HCT116 (cell line): ENCODE data around the gene NMUR1. TPM values are rescaled to one million over a fixed set of nuclear protein-coding genes. Genes with fewer than 3 reads are reported as not detected.

Experiments used
- ATAC-seq: fragments of 200-7000 bp; cut with Tn5 transposase; 2 replicates; pipeline ENCODE4 v1.9.1; 2020; ENCODE audit warnings: mild to moderate bottlenecking, moderate library complexity
- BruUV-seq: library from RNA; stranded (reverse); fragments of 400-500 nt; replicated peaks from 2 replicates; lab custom pipeline; 2021; lab: Mats Ljungman, UMichigan
- CTCF ChIA-PET: fragments of 300-600 bp; sonication (Branson Sonifier 250); formaldehyde crosslinking; loops from one replicate; lab custom pipeline; 2021; ENCODE audit warnings: antibody characterized with exemption; lab: Charles Lee
- POLR2A ChIA-PET: fragments of 300-600, 350-600 bp; sonication (Branson Sonifier 250); formaldehyde crosslinking; loops from one replicate; lab custom pipeline; 2021; ENCODE audit warnings: antibody characterized with exemption; lab: Charles Lee
- RAD21 ChIA-PET, 2 experiments: fragments of 300-600 bp; sonication (Branson Sonifier 250); formaldehyde crosslinking; loops; one replicate each; lab custom pipeline; 2023; ENCODE audit warnings: low total read pairs in 2 of 2; ENCODE audit not compliant: uncharacterized antibody in 2 of 2, unreplicated experiment in 2 of 2, low non-redundant PET in 1 of 2; lab: Charles Lee
- DNase-seq: peaks from one replicate; pipeline ENCODE4 v3.0.0-alpha.2; 2010; ENCODE audit warnings: low read depth, low spot score
- H2AFZ ChIP-seq: fragments of 200-600 bp; shearing (Covaris generic), sonication (generic); 2 replicates; pipeline ENCODE4 v1.6.1; 2017; ENCODE audit warnings: low read depth, mixed run types, mixed read lengths, antibody characterized with exemption, low read length; ENCODE audit not compliant: poor library complexity, severe bottlenecking
- H3K27ac ChIP-seq: 2 replicates; pipeline ENCODE4 v1.5.1; 2012; ENCODE audit warnings: low read depth, low read length
- H3K27me3 ChIP-seq: fragments of 200-600 bp; sonication (generic); 2 replicates; pipeline ENCODE4 v1.6.1; 2016; ENCODE audit warnings: mixed run types, low read length, mixed read lengths; ENCODE audit not compliant: insufficient read depth
- H3K36me3 ChIP-seq, 2 experiments: fragments of 200-500 bp in 1 of 2; fragments of 200-600 bp in 1 of 2; sonication (Bioruptor generic) in 1 of 2; sonication (generic) in 1 of 2; 2 replicates each; pipeline versions ENCODE4 v1.5.1 to v1.6.1; 2014 to 2016; ENCODE audit warnings: low read length in 2 of 2, inconsistent platforms in 1 of 2, mixed read lengths in 1 of 2, mixed run types in 1 of 2; ENCODE audit not compliant: insufficient read depth in 2 of 2, control insufficient read depth in 1 of 2
- H3K4me1 ChIP-seq, 2 experiments: fragments of 200-600 bp in 1 of 2; sonication (generic) in 1 of 2; 2 replicates each; pipeline versions ENCODE4 v1.5.1 to v1.6.1; 2012 to 2017; ENCODE audit warnings: low read length in 2 of 2, inconsistent platforms in 1 of 2, mild to moderate bottlenecking in 1 of 2, mixed read lengths in 1 of 2, mixed run types in 1 of 2, moderate library complexity in 1 of 2; ENCODE audit not compliant: insufficient read depth in 2 of 2, control insufficient read depth in 1 of 2
- H3K4me2 ChIP-seq: fragments of 200-600 bp; sonication (generic); 2 replicates; pipeline ENCODE4 v1.6.1; 2017; ENCODE audit warnings: mixed run types, low read length, mixed read lengths
- H3K4me3 ChIP-seq, 2 experiments: fragments of 200-600 bp in 1 of 2; sonication (generic) in 1 of 2; replicated peaks in 1 of 2; 2 replicates each; pipeline ENCODE4 v1.5.1; 2011 to 2016; ENCODE audit warnings: low read length in 2 of 2, control low read depth in 1 of 2, low read depth in 1 of 2, mild to moderate bottlenecking in 1 of 2, mixed read lengths in 1 of 2, mixed run types in 1 of 2
- H3K79me2 ChIP-seq: fragments of 200-600 bp; sonication (generic); 2 replicates; pipeline ENCODE4 v1.6.1; 2017; ENCODE audit warnings: mild to moderate bottlenecking, mixed run types, low read length, moderate library complexity, mixed read lengths; ENCODE audit not compliant: insufficient read depth
- H3K9ac ChIP-seq: fragments of 200-600 bp; sonication (generic); 2 replicates; pipeline ENCODE4 v1.6.1; 2016; ENCODE audit warnings: low read length, mixed read lengths
- H3K9me2 ChIP-seq: fragments of 200-600 bp; sonication (generic), shearing (Covaris generic); 2 replicates; pipeline ENCODE4 v1.6.1; 2017; ENCODE audit warnings: mixed run types, mild to moderate bottlenecking, moderate library complexity; ENCODE audit not compliant: insufficient read depth
- H3K9me3 ChIP-seq, 2 experiments: fragments of 200-500 bp in 1 of 2; fragments of 200-600 bp in 1 of 2; sonication (Bioruptor generic) in 1 of 2; sonication (generic) in 1 of 2; 2 replicates each; pipeline ENCODE4 v1.6.1; 2014 to 2017; ENCODE audit warnings: low read length in 2 of 2, mixed read lengths in 2 of 2, inconsistent platforms in 1 of 2, low read depth in 1 of 2, mild to moderate bottlenecking in 1 of 2, mixed run types in 1 of 2, moderate library complexity in 1 of 2; ENCODE audit not compliant: control insufficient read depth in 1 of 2, insufficient read depth in 1 of 2
- H4K20me1 ChIP-seq: fragments of 200-600 bp; sonication (generic), shearing (Covaris generic); 2 replicates; pipeline ENCODE4 v1.6.1; 2017; ENCODE audit warnings: mixed run types, mild to moderate bottlenecking, moderate library complexity; ENCODE audit not compliant: insufficient read depth
- ATF3 ChIP-seq: IDR thresholded peaks from 2 replicates; pipeline ENCODE4 v1.6.1; 2012
- CBX3 ChIP-seq: IDR thresholded peaks from 2 replicates; pipeline ENCODE4 v1.6.1; 2012; ENCODE audit warnings: low read depth
- CEBPB ChIP-seq: IDR thresholded peaks from 2 replicates; pipeline ENCODE4 v1.6.1; 2012; ENCODE audit warnings: low read depth
- EGR1 ChIP-seq: IDR thresholded peaks from 2 replicates; pipeline ENCODE4 v1.6.1; 2012; ENCODE audit warnings: low read depth
- ELF1 ChIP-seq: IDR thresholded peaks from 2 replicates; pipeline ENCODE4 v1.6.1; 2012; ENCODE audit warnings: low read depth, borderline replicate concordance
- EZH2 ChIP-seq: fragments of 200-600 bp; sonication (generic); IDR thresholded peaks from 2 replicates; pipeline ENCODE4 v1.6.1; 2017; ENCODE audit warnings: antibody characterized with exemption, mixed run types
- FOSL1 ChIP-seq: IDR thresholded peaks from 2 replicates; pipeline ENCODE4 v1.6.1; 2012; ENCODE audit warnings: low read depth
- MAX ChIP-seq: IDR thresholded peaks from 2 replicates; pipeline ENCODE4 v1.6.1; 2012
- POLR2AphosphoS5 ChIP-seq: IDR thresholded peaks from 2 replicates; pipeline ENCODE4 v1.6.1; 2011; ENCODE audit warnings: mild to moderate bottlenecking, low read depth, low read length, moderate library complexity
- REST ChIP-seq: IDR thresholded peaks from 2 replicates; pipeline ENCODE4 v1.6.1; 2012; ENCODE audit warnings: low read depth
- SP1 ChIP-seq: IDR thresholded peaks from 2 replicates; pipeline ENCODE4 v1.6.1; 2012; ENCODE audit warnings: low read depth
- YY1 ChIP-seq: IDR thresholded peaks from 2 replicates; pipeline ENCODE4 v1.6.1; 2011; ENCODE audit warnings: low read length, low read depth, moderate library complexity, mild to moderate bottlenecking; ENCODE audit not compliant: insufficient replicate concordance; ENCODE audit errors: extremely low read depth
- ZBTB33 ChIP-seq: IDR thresholded peaks from 2 replicates; pipeline ENCODE4 v1.6.1; 2011; ENCODE audit warnings: mild to moderate bottlenecking, low read length, moderate library complexity; ENCODE audit not compliant: insufficient replicate concordance; ENCODE audit errors: extremely low read depth
- intact Hi-C: fragments of 100-400 bp; cut with micrococcal nuclease; formaldehyde crosslinking; loops from 2 replicates; pipeline ENCODE4 v1.10.0; 2022
- total RNA-seq: library from RNA; stranded (reverse); gene quantifications from one replicate; pipeline ENCODE4 v1.2.1, GENCODE V29; 2021; ENCODE audit not compliant: unreplicated experiment

NMUR1 gene
- total RNA-seq, 1 experiment from 2014 or later: not detected

GRCh38 chr2:231568098-231568784 lies 38.0 kb upstream of the NMUR1 start (continued):
- TF ChIP-seq REST: no peak
- TF ChIP-seq CBX3: no peak
- TF ChIP-seq EZH2: no peak
- TF ChIP-seq MAX: no peak
- no peak for TF ChIP-seq POLR2AphosphoS5
- TF ChIP-seq ATF3: no peak

GRCh38 chr2:231567159-231567558 lies 36.9 kb upstream of the NMUR1 start:
- DNase-seq (no peak), ATAC-seq (no peak)
- no peak overlapping the region for H3K4me3 ChIP-seq
- H3K79me2 ChIP-seq: no peaks in the 10 kb centered on the region
- H2AFZ ChIP-seq: no peak overlapping the region
- no peaks in the 10 kb centered on the region for H3K9me2 ChIP-seq
- no peak overlapping the region for H3K4me2 ChIP-seq
- intact Hi-C loops: no loop called here
- H3K9me3 ChIP-seq: no peaks in the 10 kb centered on the region
- CTCF ChIA-PET: no interaction called here
- H3K27me3 ChIP-seq: no peaks in the 10 kb centered on the region
- no TSS peak for BruUV-seq
- H3K9ac ChIP-seq: no peak overlapping the region
- POLR2A ChIA-PET: no interaction called here
- H3K27ac ChIP-seq: no peak overlapping the region
- H3K4me1 ChIP-seq: no peaks in the 10 kb centered on the region
- RAD21 ChIA-PET: no interaction called here
- TF ChIP-seq POLR2AphosphoS5 (no peak), EZH2 (no peak), EGR1 (no peak), SP1 (no peak), REST (no peak), FOSL1 (no peak), CEBPB (no peak), ELF1 (no peak), ZBTB33 (no peak), YY1 (no peak), CBX3 (no peak)
- H4K20me1 ChIP-seq: no peaks in the 10 kb centered on the region
- H3K36me3 ChIP-seq: no peaks in the 10 kb centered on the region
